Measurements from ENCODE around the gene SHB. TPM values are rescaled to one million over a fixed set of nuclear protein-coding genes. Genes with fewer than 3 reads are reported as not detected.

Gene SHB
- total and polyA plus RNA-seq, 2 donors (not counting 3 experiments of a cell fraction or from before 2014, with no cell fraction given), result 13.4 to 24.9 TPM

- no peaks in the 10 kb centered on the region for H3K9me1 ChIP-seq (replicated peaks; ENCODE audit: control insufficient read depth, extremely low read depth, insufficient read depth, low read length)
- H3K27ac ChIP-seq (ENCODE audit: insufficient read depth, low read depth, low read length), result peak overlapping the region; percentile 77
- no peaks in the 10 kb centered on the region for H3K9me3 ChIP-seq (replicated peaks; ENCODE audit: control insufficient read depth, insufficient read depth, low read length)
- H3K4me3 ChIP-seq (replicated peaks in 1 of 3; ENCODE audit: insufficient read depth in 1 of 3, low read depth in 1 of 3, low read length in 3 of 3), result no peak overlapping the region
- H4K20me1 ChIP-seq (replicated peaks; ENCODE audit: control insufficient read depth, extremely low read depth, insufficient read depth, low read length), result no peaks in the 10 kb centered on the region
- no peaks in the 10 kb centered on the region for H3K36me3 ChIP-seq (ENCODE audit: control insufficient read depth in 2 of 2, extremely low read depth in 1 of 2, insufficient read depth in 2 of 2, low read length in 2 of 2)
- H2AFZ ChIP-seq (ENCODE audit: low read depth, low read length), result no peak overlapping the region
- H3K4me1 ChIP-seq (ENCODE audit: control insufficient read depth, extremely low read depth, insufficient read depth, low read length), result peaks cover 39% of the 10 kb centered on the region
- H3K27me3 ChIP-seq (ENCODE audit: control insufficient read depth in 2 of 2, insufficient read depth in 2 of 2, low read length in 2 of 2), result no peaks in the 10 kb centered on the region
- peak overlapping the region; percentile 34 for H3K4me2 ChIP-seq (ENCODE audit: insufficient read depth, low read length)
- BruUV-seq (replicated peaks), result no TSS peak
- intact Hi-C loops (cut with micrococcal nuclease) (loop anchor here (1.0 to 2.0 kb wide), 4 partner anchors 9 to 26 kb away; no protein-coding TSS in a partner anchor), dilution Hi-C loops (cut with MboI; ENCODE audit: extremely low pct_ligation_motif_present, low sequenced_read_pairs) (no loop called here)
- H3K9ac ChIP-seq (replicated peaks; ENCODE audit: extremely low read depth, insufficient read depth, low read length), result peak overlapping the region; percentile 33
- no peak for TF ChIP-seq POLR2A (IDR thresholded peaks at IDR 0.05; ENCODE audit: low read depth, low read length)
- peak; percentile 91 for TF ChIP-seq JUN (IDR thresholded peaks at IDR 0.05; ENCODE audit: borderline replicate concordance, insufficient read depth, insufficient read length, low read depth)
- TF ChIP-seq GATA2 (IDR thresholded peaks at IDR 0.05; ENCODE audit: insufficient read depth, insufficient read length, low read depth, low read length), result peak; percentile 35
- TF ChIP-seq MYC (IDR thresholded peaks at IDR 0.05; ENCODE audit: low read depth, low read length), result no peak
- TF ChIP-seq POLR2AphosphoS5 (IDR thresholded peaks at IDR 0.05; ENCODE audit: insufficient read depth, low read depth, low read length), result peak; percentile 67
- peak; percentile 43 for TF ChIP-seq MAX (IDR thresholded peaks at IDR 0.05; ENCODE audit: insufficient read depth, insufficient read length)
- TF ChIP-seq CTCF (IDR thresholded peaks at IDR 0.05; ENCODE audit: extremely low read depth in 1 of 2, insufficient read depth in 1 of 2, low read depth in 1 of 2, low read length in 2 of 2), result no peak
- TF ChIP-seq FOS (IDR thresholded peaks at IDR 0.05; ENCODE audit: borderline replicate concordance, insufficient read depth, low read length), result peak; percentile 93
- no peak for TF ChIP-seq EZH2 (IDR thresholded peaks at IDR 0.05; ENCODE audit: borderline replicate concordance, low read depth, low read length, severe bottlenecking)
- POLR2A ChIA-PET, result no interaction called here
- FAIRE-seq (peak; percentile 98), DNase-seq (ENCODE audit: low read depth, low spot score) (peak; percentile 90)
- peaks cover 2% of the 10 kb centered on the region for H3K79me2 ChIP-seq (ENCODE audit: control insufficient read depth, insufficient read depth, low read length)
- CTCF ChIA-PET, result interaction anchor here (0.6 to 3.9 kb wide), 11 partner anchors 9 to 218 kb away, joined by 3 to 23 read pairs (median 3); partner anchors contain the start of gene SHB
Observed at GRCh38 chr9:37938121-37938891, 130.7 kb downstream of the SHB start.

All from endothelial cell of umbilical vein (primary cell).